H1 (cell line): Measurements from ENCODE around the gene DENND5B. TPM values are rescaled to one million over a fixed set of nuclear protein-coding genes. Genes with fewer than 3 reads are reported as not detected.

Experiments
- CTCF ChIA-PET: fragments of 300-600 bp; sonication (Branson Sonifier 250); formaldehyde crosslinking; loops from one replicate; lab custom pipeline; 2021; ENCODE audit not compliant: partially characterized antibody; lab: Charles Lee
- POLR2A ChIA-PET: fragments of 300-600 bp; sonication (Branson Sonifier 250); formaldehyde crosslinking; loops from one replicate; lab custom pipeline; 2021; ENCODE audit warnings: inconsistent platforms; ENCODE audit not compliant: partially characterized antibody; lab: Charles Lee
- DNase-seq, 2 experiments: peaks; one replicate each; pipeline versions ENCODE4 v3.0.0 to v3.0.0-alpha.2; 2010 to 2022; ENCODE audit warnings: low spot score in 2 of 2, low read depth in 1 of 2, mixed read lengths in 1 of 2
- FAIRE-seq: peaks from 2 replicates; lab custom pipeline; 2011; peaks lifted over from hg19 to GRCh38; lab: Jason Lieb, UNC
- H2AFZ ChIP-seq: 2 replicates; pipeline ENCODE4 v1.8.1; 2012; ENCODE audit warnings: low read length, inconsistent platforms
- H2AK5ac ChIP-seq: 2 replicates; pipeline ENCODE4 v1.6.1; 2013; ENCODE audit warnings: low read depth, low read length
- H2BK120ac ChIP-seq: replicated peaks from 2 replicates; pipeline ENCODE3; 2013; ENCODE audit warnings: low read depth, low read length, inconsistent platforms
- H2BK12ac ChIP-seq: 2 replicates; pipeline ENCODE4 v1.6.1; 2013; ENCODE audit warnings: low read depth, low read length
- H2BK15ac ChIP-seq: 2 replicates; pipeline ENCODE4 v1.6.1; 2013; ENCODE audit warnings: low read length
- H2BK20ac ChIP-seq: 2 replicates; pipeline ENCODE4 v1.6.1; 2013; ENCODE audit warnings: low read length
- H2BK5ac ChIP-seq: 2 replicates; pipeline ENCODE4 v1.6.1; 2013; ENCODE audit warnings: low read depth, low read length
- H3K14ac ChIP-seq: 2 replicates; pipeline ENCODE4 v1.6.1; 2013; ENCODE audit warnings: inconsistent platforms; ENCODE audit not compliant: insufficient read length
- H3K18ac ChIP-seq: 2 replicates; pipeline ENCODE4 v1.6.1; 2013; ENCODE audit warnings: low read length; ENCODE audit errors: extremely low read depth
- H3K23ac ChIP-seq: 2 replicates; pipeline ENCODE4 v1.6.1; 2013; ENCODE audit warnings: inconsistent platforms; ENCODE audit not compliant: insufficient read length
- H3K23me2 ChIP-seq: 2 replicates; pipeline ENCODE4 v1.6.1; 2013; ENCODE audit warnings: low read depth, low read length
- H3K27ac ChIP-seq: 2 replicates; pipeline ENCODE4 v1.6.1; 2011; ENCODE audit warnings: low read depth, low read length, inconsistent platforms
- H3K27me3 ChIP-seq, 4 experiments: replicated peaks in 1 of 4; 1 replicate in 1 of 4; 2 replicates in 3 of 4; pipeline versions ENCODE4 v1.6.1 to v1.8.1; 2011 to 2013; ENCODE audit warnings: low read length in 3 of 4, mild to moderate bottlenecking in 3 of 4, inconsistent platforms in 2 of 4, mixed read lengths in 2 of 4, moderate library complexity in 1 of 4; ENCODE audit not compliant: control insufficient read depth in 3 of 4, insufficient read depth in 3 of 4; ENCODE audit errors: extremely low read depth in 1 of 4
- H3K36me3 ChIP-seq, 4 experiments: 2 replicates each; pipeline versions ENCODE4 v1.6.1 to v1.8.1; 2011 to 2013; ENCODE audit warnings: mild to moderate bottlenecking in 4 of 4, low read length in 3 of 4, moderate library complexity in 2 of 4, control low read depth in 1 of 4, inconsistent platforms in 1 of 4; ENCODE audit not compliant: insufficient read depth in 4 of 4, control insufficient read depth in 2 of 4
- H3K4ac ChIP-seq: replicated peaks from 2 replicates; pipeline ENCODE3; 2013; ENCODE audit warnings: low read length, low read depth, mixed read lengths, inconsistent platforms; ENCODE audit not compliant: insufficient read length
- H3K4me1 ChIP-seq, 4 experiments: replicated peaks in 1 of 4; 1 replicate in 1 of 4; 2 replicates in 3 of 4; pipeline versions ENCODE4 v1.6.1 to v1.8.1; 2011 to 2013; ENCODE audit warnings: low read length in 3 of 4, inconsistent platforms in 2 of 4, mixed read lengths in 1 of 4; ENCODE audit not compliant: insufficient read depth in 4 of 4, control insufficient read depth in 3 of 4
- H3K4me2 ChIP-seq, 2 experiments: 2 replicates each; pipeline versions ENCODE4 v1.6.1 to v1.8.1; 2011 to 2013; ENCODE audit warnings: low read depth in 2 of 2, low read length in 2 of 2, control low read depth in 1 of 2, inconsistent platforms in 1 of 2, mild to moderate bottlenecking in 1 of 2; ENCODE audit not compliant: insufficient read depth in 1 of 2
- H3K4me3 ChIP-seq, 4 experiments: fragments of 200-600, 300-600 bp in 1 of 4; sonication (generic), shearing (Covaris generic), sonication (Bioruptor Twin) in 1 of 4; 2 replicates each; pipeline versions ENCODE4 v1.5.1 to v1.8.1; 2011 to 2016; ENCODE audit warnings: low read length in 4 of 4, low read depth in 3 of 4, control low read depth in 2 of 4, inconsistent platforms in 2 of 4, mild to moderate bottlenecking in 2 of 4, mixed read lengths in 1 of 4, moderate library complexity in 1 of 4; ENCODE audit not compliant: insufficient read depth in 2 of 4; ENCODE audit errors: extremely low read depth in 1 of 4
- H3K56ac ChIP-seq: replicated peaks from 2 replicates; pipeline ENCODE3; 2013; ENCODE audit warnings: low read depth, mild to moderate bottlenecking, mixed read lengths, low read length, inconsistent platforms; ENCODE audit not compliant: insufficient read length
- H3K79me1 ChIP-seq: 2 replicates; pipeline ENCODE4 v1.6.1; 2013; ENCODE audit warnings: low read depth, low read length, control low read depth
- H3K79me2 ChIP-seq, 2 experiments: 2 replicates each; pipeline versions ENCODE4 v1.6.1 to v1.8.1; 2012 to 2013; ENCODE audit warnings: low read length in 2 of 2, mild to moderate bottlenecking in 2 of 2, inconsistent platforms in 1 of 2; ENCODE audit not compliant: insufficient read depth in 2 of 2, control insufficient read depth in 1 of 2
- H3K9ac ChIP-seq, 4 experiments: replicated peaks in 1 of 4; 1 replicate in 1 of 4; 2 replicates in 3 of 4; pipeline versions ENCODE4 v1.6.1 to v1.8.1; 2011 to 2013; ENCODE audit warnings: low read depth in 3 of 4, low read length in 3 of 4, control low read depth in 2 of 4, mild to moderate bottlenecking in 2 of 4, moderate library complexity in 2 of 4, inconsistent platforms in 1 of 4; ENCODE audit errors: extremely low read depth in 1 of 4
- H3K9me3 ChIP-seq, 2 experiments: 2 replicates each; pipeline versions ENCODE4 v1.6.1 to v1.8.1; 2012 to 2013; ENCODE audit warnings: mild to moderate bottlenecking in 2 of 2, moderate library complexity in 2 of 2, control low read depth in 1 of 2, inconsistent platforms in 1 of 2, low read depth in 1 of 2, low read length in 1 of 2, mixed read lengths in 1 of 2; ENCODE audit not compliant: insufficient read depth in 2 of 2
- H4K20me1 ChIP-seq, 2 experiments: replicated peaks in 1 of 2; 2 replicates each; pipeline versions ENCODE3 to v1.8.1; 2011 to 2013; ENCODE audit warnings: inconsistent platforms in 2 of 2, low read length in 2 of 2, mild to moderate bottlenecking in 1 of 2; ENCODE audit not compliant: insufficient read depth in 2 of 2, control insufficient read depth in 1 of 2
- H4K5ac ChIP-seq: 2 replicates; pipeline ENCODE4 v1.6.1; 2013; ENCODE audit warnings: low read length, low read depth, mixed read lengths, inconsistent platforms; ENCODE audit not compliant: insufficient read length
- H4K8ac ChIP-seq: 2 replicates; pipeline ENCODE4 v1.8.0; 2013; ENCODE audit warnings: mild to moderate bottlenecking, moderate library complexity, low read length, inconsistent platforms; ENCODE audit not compliant: insufficient read depth; ENCODE audit errors: extremely low read depth
- H4K91ac ChIP-seq: replicated peaks from 2 replicates; pipeline ENCODE3; 2013; ENCODE audit warnings: low read length, mixed read lengths, inconsistent platforms; ENCODE audit not compliant: insufficient read length
- CBX5 ChIP-seq: fragments of 300-800, 300-1000 bp; sonication (generic); IDR thresholded peaks from 2 replicates; pipeline ENCODE4 v1.7.1; 2016; ENCODE audit warnings: antibody characterized with exemption, low read length, low read depth
- CHD1 ChIP-seq: IDR thresholded peaks from 2 replicates; pipeline ENCODE4 v1.6.1; 2012; ENCODE audit warnings: low read depth, low read length, improper control_type of control experiment
- POLR2AphosphoS5 ChIP-seq: IDR thresholded peaks from 2 replicates; pipeline ENCODE4 v1.6.1; 2011; ENCODE audit warnings: low read depth, low read length
- SRF ChIP-seq: IDR thresholded peaks from 2 replicates; pipeline ENCODE4 v1.6.1; 2011; ENCODE audit warnings: mild to moderate bottlenecking, low read depth, low read length, moderate library complexity
- TBP ChIP-seq: IDR thresholded peaks from 2 replicates; pipeline ENCODE4 v1.6.1; 2011; ENCODE audit warnings: low read depth, low read length, improper control_type of control experiment
- WGBS, 2 experiments: shearing (Covaris generic) in 1 of 2; methylation state at CpG; one replicate each; pipeline versions ENCODE4 v1.1.6 to v1.1.7; 2013 to 2015; ENCODE audit warnings: low lambda C conversion rate in 2 of 2, mixed read lengths in 2 of 2, inconsistent platforms in 1 of 2, low coverage in 1 of 2, missing lambda C conversion rate in 1 of 2; ENCODE audit not compliant: insufficient replicate concordance in 2 of 2, insufficient coverage in 1 of 2, insufficient read length in 1 of 2; ENCODE audit errors: extremely low coverage in 1 of 2, missing lambda C conversion rate in 1 of 2; 5-methylcytosine and 5-hydroxymethylcytosine counted together
- polyA plus RNA-seq, 7 experiments: library from polyadenylated mRNA; depleted of rRNA in 3 of 7; stranded (reverse) in 5 of 7; unstranded in 2 of 7; fragments of >200 nt in 5 of 7; fragments of 200-250 nt in 2 of 7; gene quantifications; 1 replicate in 5 of 7; 2 replicates in 1 of 7; 4 replicates in 1 of 7; pipeline versions ENCODE4 v1.2.1 to v1.2.3, GENCODE V29; 2011 to 2013; ENCODE audit warnings: missing spikeins in 2 of 7, mixed read lengths in 2 of 7
- total RNA-seq: library from RNA; stranded (reverse); fragmentation: NEBNext Ultra II Directional; extraction: Animal tissue kit (Norgen Biotek cat#: 25700); gene quantifications from 2 replicates; pipeline ENCODE4 v1.2.1, GENCODE V29; 2021

Gene DENND5B
- total and polyA plus RNA-seq, 2 of the 8 experiments (the other 6 are each of a cell fraction or from before 2014, with no cell fraction given) = 13.4 to 20.2 TPM

DNA sequence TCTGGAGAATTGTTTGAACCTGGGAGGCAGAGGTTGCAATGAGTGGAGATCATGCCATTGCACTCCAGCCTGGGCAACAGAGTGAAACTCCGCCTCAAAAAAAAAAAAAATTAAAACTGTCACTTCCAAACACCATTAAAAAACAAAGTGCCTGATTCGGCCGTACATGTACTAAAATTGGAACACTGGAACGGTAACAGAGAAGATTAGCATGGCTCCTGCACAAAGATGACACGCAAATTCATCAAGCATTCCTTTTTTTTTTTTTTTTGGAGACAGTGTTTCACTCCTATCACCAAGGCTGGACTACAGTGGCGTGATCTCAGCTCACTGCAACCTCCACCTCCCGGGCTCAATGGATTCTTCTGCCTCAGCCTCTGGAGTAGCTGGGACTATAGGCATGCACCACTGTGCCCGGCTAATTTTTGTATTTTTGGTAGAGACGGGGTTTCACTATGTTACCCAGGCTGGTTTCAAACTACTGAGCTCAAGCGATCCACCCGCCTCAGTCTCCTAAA lies 224.8 kb downstream of the DENND5B start:
- POLR2A ChIA-PET = interaction anchor here (1.2 to 17.5 kb wide), 5 partner anchors 19 to 46 kb away, joined by 3 to 474 read pairs (median 66); partner anchors contain the start of gene SINHCAF
- FAIRE-seq = no peak

More for the DNA sequence above, 224.8 kb downstream of the DENND5B start:
- no peak overlapping the region for H2AFZ ChIP-seq
- H3K27ac ChIP-seq = no peak overlapping the region
- no peak overlapping the region for H3K56ac ChIP-seq
- H3K4ac ChIP-seq = no peak overlapping the region
- no peak overlapping the region for H4K5ac ChIP-seq
- no peak overlapping the region for H3K4me3 ChIP-seq
- no peaks in the 10 kb centered on the region for H3K9me3 ChIP-seq
- peak overlapping the region; percentile 47; the same call in 1 of the 2 replicates for H2AK5ac ChIP-seq
- H2BK12ac ChIP-seq = no peak overlapping the region
- no peaks in the 10 kb centered on the region for H4K20me1 ChIP-seq
- no peak overlapping the region for H3K18ac ChIP-seq
- H3K9ac ChIP-seq = no peak overlapping the region
- no peak overlapping the region for H2BK15ac ChIP-seq
- H3K79me2 ChIP-seq = no peaks in the 10 kb centered on the region
- H2BK20ac ChIP-seq = no peak overlapping the region; the same call in 1 of the 2 replicates
- CTCF ChIA-PET = interaction anchor here (0.8 to 0.9 kb wide), 3 partner anchors 13 to 366 kb away, joined by 3 read pairs; no protein-coding TSS in a partner anchor
- H3K23ac ChIP-seq = no peak overlapping the region
- H3K27me3 ChIP-seq = no peaks in the 10 kb centered on the region
- no peaks in the 10 kb centered on the region for H3K36me3 ChIP-seq
- 93% methylated on average over 10 of the region's 11 CpGs; no CpG with 5 or more reads in 1 of the 2 experiments for WGBS, 2 experiments
- peaks cover 4% of the 10 kb centered on the region for H3K23me2 ChIP-seq
- no peak for TF ChIP-seq CBX5
- no peak for TF ChIP-seq SRF
- no peak for TF ChIP-seq CHD1
- TF ChIP-seq POLR2AphosphoS5 = no peak
- TF ChIP-seq TBP = no peak
- H3K14ac ChIP-seq = no peak overlapping the region
- H4K91ac ChIP-seq = no peak overlapping the region
- H3K79me1 ChIP-seq = no peaks in the 10 kb centered on the region
- H3K4me1 ChIP-seq = peaks cover 27 to 38% (median 36%) of the 10 kb centered on the region in 4 experiments
- DNase-seq = no peak
- H2BK5ac ChIP-seq = peak overlapping the region; percentile 45; the same call in 1 of the 2 replicates
- no peak overlapping the region for H4K8ac ChIP-seq
- no peak overlapping the region for H3K4me2 ChIP-seq
- H2BK120ac ChIP-seq = no peak overlapping the region
